HEK293 (cell line): ENCODE measurements around the gene CRTAC1.

Source experiments
- CTCF ChIA-PET: fragments of 350-600 bp; formaldehyde crosslinking; extraction: SDS; loops from one replicate; lab custom pipeline; 2021; ENCODE audit warnings: antibody characterized with exemption; lab: Yijun Ruan, JAX
- POLR2A ChIA-PET: fragments of 300-600 bp; formaldehyde crosslinking; extraction: SDS; loops from one replicate; lab custom pipeline; 2020; ENCODE audit warnings: antibody characterized with exemption, inconsistent platforms; lab: Yijun Ruan, JAX
- H3K27ac ChIP-seq: fragments of 200-500 bp; sonication (Bioruptor generic); 2 replicates; pipeline ENCODE4 v1.5.1; 2014; ENCODE audit warnings: low read depth, low read length, control low read depth, inconsistent platforms; ENCODE audit errors: extremely low read depth
- H3K36me3 ChIP-seq, 2 experiments: fragments of 200-500 bp in 1 of 2; sonication (Bioruptor generic) in 1 of 2; 1 replicate in 1 of 2; 2 replicates in 1 of 2; pipeline ENCODE4 v1.5.1; 2014 to 2017; ENCODE audit warnings: inconsistent platforms in 2 of 2, low read length in 2 of 2; ENCODE audit not compliant: control insufficient read depth in 2 of 2, insufficient read depth in 1 of 2
- H3K4me1 ChIP-seq: fragments of 200-500 bp; sonication (Bioruptor generic); 2 replicates; pipeline ENCODE4 v1.5.1; 2014; ENCODE audit warnings: mild to moderate bottlenecking, low read length, inconsistent platforms; ENCODE audit not compliant: control insufficient read depth, insufficient read depth
- H3K4me3 ChIP-seq: 2 replicates; pipeline ENCODE4 v1.5.1; 2011; ENCODE audit warnings: low read depth, mild to moderate bottlenecking, control low read depth, low read length, moderate library complexity
- H3K9me3 ChIP-seq: fragments of 200-500 bp; sonication (Bioruptor generic); 2 replicates; pipeline ENCODE4 v1.5.1; 2014; ENCODE audit warnings: low read depth, low read length, inconsistent platforms; ENCODE audit not compliant: control insufficient read depth, insufficient read depth
- FEZF1 ChIP-seq: fragments of 450-650 bp; formaldehyde crosslinking; IDR thresholded peaks from 2 replicates; pipeline ENCODE4 v1.5.1; 2016; ENCODE audit warnings: missing biosample characterization, missing genetic modification characterization
- GLIS1 ChIP-seq: fragments of 450-650 bp; formaldehyde crosslinking; IDR thresholded peaks from 2 replicates; pipeline ENCODE4 v1.5.1; 2016; ENCODE audit warnings: missing biosample characterization, missing genetic modification characterization
- GLIS2 ChIP-seq: fragments of 450-650 bp; formaldehyde crosslinking; IDR thresholded peaks from 2 replicates; pipeline ENCODE4 v1.5.1; 2016; ENCODE audit warnings: missing biosample characterization, missing genetic modification characterization
- SCRT1 ChIP-seq: fragments of 450-650 bp; formaldehyde crosslinking; IDR thresholded peaks from 2 replicates; pipeline ENCODE4 v1.5.1; 2016; ENCODE audit warnings: missing biosample characterization, missing genetic modification characterization, borderline replicate concordance
- SP2 ChIP-seq: fragments of 450-650 bp; formaldehyde crosslinking; IDR thresholded peaks from 2 replicates; pipeline ENCODE4 v1.5.1; 2016; ENCODE audit warnings: missing biosample characterization, missing genetic modification characterization
- SP7 ChIP-seq: fragments of 450-650 bp; formaldehyde crosslinking; IDR thresholded peaks from 2 replicates; pipeline ENCODE4 v1.5.1; 2016; ENCODE audit warnings: missing biosample characterization, missing genetic modification characterization
- ZBTB17 ChIP-seq: fragments of 450-650 bp; formaldehyde crosslinking; IDR thresholded peaks from 2 replicates; pipeline ENCODE4 v1.5.1; 2016; ENCODE audit warnings: missing biosample characterization, missing genetic modification characterization
- ZBTB44 ChIP-seq: fragments of 450-650 bp; IDR thresholded peaks from 2 replicates; pipeline ENCODE4 v1.5.1; 2018; ENCODE audit warnings: missing biosample characterization, mild to moderate bottlenecking, missing genetic modification characterization
- ZBTB48 ChIP-seq: fragments of 450-650 bp; formaldehyde crosslinking; IDR thresholded peaks from 2 replicates; pipeline ENCODE4 v1.5.1; 2016; ENCODE audit warnings: missing biosample characterization, missing genetic modification characterization
- ZBTB8A ChIP-seq: fragments of 450-650 bp; formaldehyde crosslinking; IDR thresholded peaks from 2 replicates; pipeline ENCODE4 v1.5.1; 2016; ENCODE audit warnings: missing biosample characterization, missing genetic modification characterization
- ZEB2 ChIP-seq: fragments of 450-650 bp; formaldehyde crosslinking; IDR thresholded peaks from 2 replicates; pipeline ENCODE4 v1.5.1; 2016; ENCODE audit warnings: missing biosample characterization, missing genetic modification characterization
- ZIC2 ChIP-seq: fragments of 450-650 bp; formaldehyde crosslinking; IDR thresholded peaks from 2 replicates; pipeline ENCODE4 v1.5.1; 2016; ENCODE audit warnings: missing biosample characterization, missing genetic modification characterization
- ZNF121 ChIP-seq: fragments of 450-650 bp; formaldehyde crosslinking; IDR thresholded peaks from 2 replicates; pipeline ENCODE4 v1.5.1; 2016; ENCODE audit warnings: missing biosample characterization, missing genetic modification characterization
- ZNF133 ChIP-seq: fragments of 450-650 bp; formaldehyde crosslinking; IDR thresholded peaks from 2 replicates; pipeline ENCODE4 v1.5.1; 2016; ENCODE audit warnings: missing biosample characterization, missing genetic modification characterization
- ZNF157 ChIP-seq: fragments of 450-650 bp; formaldehyde crosslinking; IDR thresholded peaks from 2 replicates; pipeline ENCODE4 v1.5.1; 2016; ENCODE audit warnings: missing biosample characterization, missing genetic modification characterization
- ZNF184 ChIP-seq: fragments of 450-650 bp; IDR thresholded peaks from 2 replicates; pipeline ENCODE4 v1.5.1; 2018; ENCODE audit warnings: missing biosample characterization, mild to moderate bottlenecking, missing genetic modification characterization
- ZNF221 ChIP-seq: fragments of 450-650 bp; formaldehyde crosslinking; IDR thresholded peaks from 2 replicates; pipeline ENCODE4 v1.5.1; 2017; ENCODE audit warnings: missing biosample characterization, missing genetic modification characterization, borderline replicate concordance
- ZNF266 ChIP-seq: fragments of 450-650 bp; formaldehyde crosslinking; IDR thresholded peaks from 2 replicates; pipeline ENCODE4 v1.5.1; 2016; ENCODE audit warnings: missing biosample characterization, missing genetic modification characterization, low read depth
- ZNF324 ChIP-seq: fragments of 450-650 bp; formaldehyde crosslinking; IDR thresholded peaks from 2 replicates; pipeline ENCODE4 v1.5.1; 2016; ENCODE audit warnings: missing biosample characterization, missing genetic modification characterization
- ZNF423 ChIP-seq: fragments of 450-650 bp; formaldehyde crosslinking; IDR thresholded peaks from 2 replicates; pipeline ENCODE4 v1.5.1; 2016; ENCODE audit warnings: missing biosample characterization, missing genetic modification characterization
- ZNF48 ChIP-seq: fragments of 450-650 bp; formaldehyde crosslinking; IDR thresholded peaks from 2 replicates; pipeline ENCODE4 v1.5.1; 2016; ENCODE audit warnings: missing biosample characterization, missing genetic modification characterization
- ZNF510 ChIP-seq: fragments of 450-650 bp; formaldehyde crosslinking; IDR thresholded peaks from 2 replicates; pipeline ENCODE4 v1.5.1; 2018; ENCODE audit warnings: mild to moderate bottlenecking, missing genetic modification characterization, missing biosample characterization; ENCODE audit not compliant: insufficient replicate concordance
- ZNF571 ChIP-seq: fragments of 450-650 bp; formaldehyde crosslinking; IDR thresholded peaks from 2 replicates; pipeline ENCODE4 v1.5.0; 2017; ENCODE audit warnings: missing biosample characterization, missing genetic modification characterization
- ZNF624 ChIP-seq: fragments of 450-650 bp; formaldehyde crosslinking; IDR thresholded peaks from 2 replicates; pipeline ENCODE4 v1.5.1; 2017; ENCODE audit warnings: missing biosample characterization, missing genetic modification characterization
- ZNF701 ChIP-seq: fragments of 450-650 bp; formaldehyde crosslinking; IDR thresholded peaks from 2 replicates; pipeline ENCODE4 v1.5.1; 2016; ENCODE audit warnings: missing biosample characterization, missing genetic modification characterization
- ZNF791 ChIP-seq: fragments of 450-650 bp; formaldehyde crosslinking; IDR thresholded peaks from 2 replicates; pipeline ENCODE4 v1.5.1; 2016; ENCODE audit warnings: missing biosample characterization, missing genetic modification characterization
- ZSCAN4 ChIP-seq: fragments of 450-650 bp; formaldehyde crosslinking; IDR thresholded peaks from 2 replicates; pipeline ENCODE4 v1.5.1; 2017; ENCODE audit warnings: missing biosample characterization, missing genetic modification characterization
- ZXDB ChIP-seq: fragments of 450-650 bp; formaldehyde crosslinking; IDR thresholded peaks from 2 replicates; pipeline ENCODE4 v1.5.1; 2016; ENCODE audit warnings: missing biosample characterization, missing genetic modification characterization
- TF ChIP-seq, protein P1 (sequence below): fragments of 450-650 bp; formaldehyde crosslinking; IDR thresholded peaks from 2 replicates; pipeline ENCODE4 v1.5.1; 2016; ENCODE audit warnings: missing biosample characterization, missing genetic modification characterization

Gene CRTAC1

GRCh38 chr10:97891497-97892167 lies 138.8 kb downstream of the CRTAC1 start:
- H3K4me3 ChIP-seq: no peak overlapping the region
- TF ChIP-seq ZIC2 (tag by site-specific recombination): peak; percentile 85
- no peak for TF ChIP-seq ZNF791 (tag by site-specific recombination)
- TF ChIP-seq ZNF571 (tag by site-specific recombination): no peak
- TF ChIP-seq SP7 (tag by site-specific recombination): no peak
- no peak for TF ChIP-seq SP2 (tag by site-specific recombination)
- no peak for TF ChIP-seq ZBTB44 (tag by site-specific recombination)
- TF ChIP-seq ZBTB17 (tag by site-specific recombination): no peak
- no peak for TF ChIP-seq ZNF624 (tag by site-specific recombination)
- TF ChIP-seq ZNF510: no peak
- TF ChIP-seq GLIS2: peak; percentile 53
- TF ChIP-seq ZNF48: no peak
- TF ChIP-seq ZNF133 (tag by site-specific recombination): no peak
- TF ChIP-seq GLIS1 (tag by site-specific recombination): peak; percentile 83
- no peak for TF ChIP-seq ZBTB48 (tag by site-specific recombination)
- TF ChIP-seq, protein P1, sequence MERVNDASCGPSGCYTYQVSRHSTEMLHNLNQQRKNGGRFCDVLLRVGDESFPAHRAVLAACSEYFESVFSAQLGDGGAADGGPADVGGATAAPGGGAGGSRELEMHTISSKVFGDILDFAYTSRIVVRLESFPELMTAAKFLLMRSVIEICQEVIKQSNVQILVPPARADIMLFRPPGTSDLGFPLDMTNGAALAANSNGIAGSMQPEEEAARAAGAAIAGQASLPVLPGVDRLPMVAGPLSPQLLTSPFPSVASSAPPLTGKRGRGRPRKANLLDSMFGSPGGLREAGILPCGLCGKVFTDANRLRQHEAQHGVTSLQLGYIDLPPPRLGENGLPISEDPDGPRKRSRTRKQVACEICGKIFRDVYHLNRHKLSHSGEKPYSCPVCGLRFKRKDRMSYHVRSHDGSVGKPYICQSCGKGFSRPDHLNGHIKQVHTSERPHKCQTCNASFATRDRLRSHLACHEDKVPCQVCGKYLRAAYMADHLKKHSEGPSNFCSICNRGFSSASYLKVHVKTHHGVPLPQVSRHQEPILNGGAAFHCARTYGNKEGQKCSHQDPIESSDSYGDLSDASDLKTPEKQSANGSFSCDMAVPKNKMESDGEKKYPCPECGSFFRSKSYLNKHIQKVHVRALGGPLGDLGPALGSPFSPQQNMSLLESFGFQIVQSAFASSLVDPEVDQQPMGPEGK (tag by site-specific recombination): no peak
- no peak for TF ChIP-seq SCRT1
- 0 out of 2 replicates have a peak, but pooled peaks have one; percentile 13 for TF ChIP-seq ZBTB8A (tag by site-specific recombination)
- TF ChIP-seq ZNF184 (tag by site-specific recombination): no peak
- peak; percentile 59; the same call in 1 of the 2 replicates for TF ChIP-seq ZNF423 (tag by site-specific recombination)
- TF ChIP-seq ZXDB: no peak
- no peak for TF ChIP-seq ZNF121 (tag by site-specific recombination)
- TF ChIP-seq ZNF701: no peak
- no peak for TF ChIP-seq ZNF266
- TF ChIP-seq, all 188 proteins: peak for 5
- no peaks in the 10 kb centered on the region for H3K9me3 ChIP-seq
- CTCF ChIA-PET: interaction anchor here (0.7 kb wide), 1 partner anchor 80 kb away, joined by 3 read pairs; no protein-coding TSS in a partner anchor
- peaks cover 17% of the 10 kb centered on the region for H3K4me1 ChIP-seq
- POLR2A ChIA-PET: no interaction called here
- no peaks in the 10 kb centered on the region for H3K36me3 ChIP-seq
- H3K27ac ChIP-seq: peak overlapping the region; percentile 36; the same call in 1 of the 2 replicates

- H3K27ac ChIP-seq: peak overlapping the region; percentile 78
- CTCF ChIA-PET: interaction anchor here (0.5 to 2.8 kb wide), 9 partner anchors 9 to 711 kb away, joined by 3 to 12 read pairs (median 4); no protein-coding TSS in a partner anchor
- POLR2A ChIA-PET: interaction anchor here (0.9 to 2.0 kb wide), 10 partner anchors 8 to 245 kb away, joined by 3 to 7 read pairs (median 4); partner anchors contain the start of genes AVPI1, CRTAC1, R3HCC1L and ZFYVE27
- H3K9me3 ChIP-seq: no peaks in the 10 kb centered on the region
- no peaks in the 10 kb centered on the region for H3K36me3 ChIP-seq
- peak overlapping the region; percentile 0; the same call in 1 of the 2 replicates for H3K4me3 ChIP-seq
- H3K4me1 ChIP-seq: peaks cover 17% of the 10 kb centered on the region
- TF ChIP-seq ZEB2 (tag by site-specific recombination): peak; percentile 59; the same call in 1 of the 2 replicates
- no peak; the same call in none of the 2 replicates for TF ChIP-seq ZNF157 (tag by site-specific recombination)
- TF ChIP-seq ZNF221 (tag by site-specific recombination): no peak
- no peak; the same call in 1 of the 2 replicates for TF ChIP-seq FEZF1 (tag by site-specific recombination)
- 0 out of 2 replicates have a peak, but pooled peaks have one; percentile 51 for TF ChIP-seq ZNF324 (tag by site-specific recombination)
- peak; percentile 95 for TF ChIP-seq ZSCAN4 (tag by site-specific recombination)
- TF ChIP-seq, protein P1 (tag by site-specific recombination): peak; percentile 75
Measured at GRCh38 chr10:97889461-97890265, 140.8 kb downstream of the CRTAC1 start.
